HG03354 (cell line): ENCODE results near the gene PRKN.
"Not testable (repeated sequence)": the region's sequence is repeated elsewhere in the genome, so short reads cannot be mapped to it uniquely, and the experiment has no call there.

Experiments
- ATAC-seq: cut with Tn5 transposase; IDR thresholded peaks from one replicate; pipeline ENCODE4 v1.9.1; 2021; ENCODE audit warnings: mild to moderate bottlenecking; ENCODE audit not compliant: unreplicated experiment, poor library complexity, severe bottlenecking

The PRKN gene

DNA sequence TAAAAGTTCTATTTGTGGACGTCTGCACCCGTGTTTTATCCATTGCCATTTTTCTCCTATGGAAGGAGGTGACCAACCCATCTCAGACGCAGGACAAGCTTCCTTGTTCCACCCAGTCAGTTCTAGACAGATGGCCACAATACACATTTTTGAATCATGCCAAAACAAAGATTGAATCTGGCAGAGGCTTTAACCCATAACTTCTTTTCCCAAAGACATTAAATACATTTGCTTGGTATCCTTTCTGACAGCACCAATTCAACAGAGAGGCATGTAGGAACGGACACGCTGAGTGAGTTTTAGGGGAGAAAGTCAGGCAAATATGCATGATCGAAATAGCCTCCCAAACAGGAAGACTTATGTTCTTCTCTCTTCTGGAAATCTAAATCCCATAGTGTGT, 901.1 kb downstream of the PRKN start:
- no peak for ATAC-seq

DNA sequence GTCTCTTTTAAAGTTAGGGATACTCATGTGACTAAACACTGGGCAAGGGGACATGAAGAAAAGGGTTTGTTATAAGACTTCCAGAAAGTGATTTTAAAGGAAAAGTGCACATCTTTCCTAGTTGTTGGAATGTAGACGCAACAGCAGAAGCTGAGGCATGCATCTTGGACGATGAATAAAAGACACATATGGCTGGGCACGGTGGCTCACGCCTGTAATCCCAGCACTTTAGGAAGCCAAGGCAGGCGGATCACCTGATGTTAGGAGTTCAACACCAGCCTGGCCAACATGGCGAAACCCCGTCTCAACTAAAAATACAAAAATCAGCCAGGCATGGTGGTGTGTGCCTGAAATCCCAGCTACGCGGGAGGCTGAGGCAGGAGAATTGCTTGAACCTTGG, 905.4 kb downstream of the PRKN start:
- not testable (repeated sequence) for ATAC-seq

DNA sequence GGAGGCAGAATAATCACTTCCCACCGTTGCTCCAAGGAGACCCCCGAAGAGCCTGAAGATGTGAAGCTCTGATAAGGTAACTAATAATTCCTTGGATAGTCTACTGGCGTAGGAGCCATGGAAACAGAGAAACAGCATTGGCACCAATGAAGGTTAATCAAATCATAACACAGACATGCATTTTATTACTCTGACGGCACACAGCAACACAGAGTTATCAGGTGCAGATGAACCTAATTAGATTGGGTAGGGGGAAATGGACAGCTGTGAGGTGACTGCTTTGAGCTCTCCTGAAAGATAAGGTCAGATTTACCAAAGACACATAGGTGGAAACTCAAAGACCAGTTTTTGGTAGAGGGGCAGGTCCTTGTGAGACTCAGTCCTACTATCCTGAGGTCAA, 909.7 kb downstream of the PRKN start:
- no peak for ATAC-seq

DNA sequence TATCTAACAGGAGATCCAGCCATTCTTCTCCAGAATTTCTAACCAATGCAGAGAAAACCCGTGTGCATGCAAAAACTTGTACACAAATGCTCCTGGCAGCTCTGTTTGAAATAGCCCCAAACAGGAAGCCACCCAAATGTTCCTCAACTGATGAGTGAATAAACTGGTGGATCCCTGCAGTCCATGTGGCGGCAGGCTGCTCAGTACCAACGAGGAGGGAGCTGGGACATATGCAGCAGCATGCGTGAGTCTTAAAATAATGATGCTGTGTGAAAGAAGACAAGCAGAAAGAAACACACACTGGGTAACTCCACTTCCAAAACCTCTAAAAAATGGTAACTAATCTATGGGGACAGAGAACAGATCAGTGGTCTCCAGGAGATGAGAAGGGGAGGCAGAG, 911.6 kb downstream of the PRKN start:
- ATAC-seq: no peak

DNA sequence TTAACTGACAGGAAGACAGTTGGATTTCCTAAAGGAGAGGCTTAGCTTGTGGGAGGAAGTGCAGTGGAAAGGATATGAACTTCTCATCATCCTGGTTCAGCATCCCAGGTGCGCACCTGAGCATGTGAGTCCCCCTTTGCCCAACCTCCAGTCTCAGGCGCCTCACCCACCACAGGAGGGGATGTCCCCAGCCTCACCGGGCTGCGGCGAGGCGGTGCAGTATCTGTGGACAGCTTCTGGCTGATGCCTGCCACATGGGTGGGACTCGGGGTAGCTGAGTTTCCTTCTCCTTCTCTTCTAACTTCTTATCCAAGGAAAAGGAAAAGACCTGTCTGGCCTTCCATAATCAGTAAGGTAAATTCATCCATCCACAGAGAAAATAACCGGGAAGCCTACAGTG, 914.4 kb downstream of the PRKN start:
- no peak for ATAC-seq

DNA sequence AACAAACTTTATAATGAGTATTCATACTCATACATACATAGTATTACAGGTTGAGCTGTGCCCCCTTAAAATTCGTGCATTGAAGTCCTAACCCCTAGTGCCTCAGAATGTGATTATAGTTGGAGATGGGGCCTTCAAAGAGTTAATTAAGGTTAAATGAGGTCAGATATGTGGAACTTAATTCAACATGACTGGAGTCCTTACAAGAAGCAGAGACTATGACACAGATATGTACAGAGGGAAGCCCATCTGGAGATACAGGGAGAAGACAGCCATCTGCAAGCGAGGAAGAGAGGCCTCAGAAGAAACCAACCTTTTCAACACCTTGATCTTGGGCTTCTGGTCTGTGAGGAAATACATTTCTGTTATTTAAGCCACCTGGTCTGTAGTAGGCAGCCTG, 917.6 kb downstream of the PRKN start:
- ATAC-seq: no peak

DNA sequence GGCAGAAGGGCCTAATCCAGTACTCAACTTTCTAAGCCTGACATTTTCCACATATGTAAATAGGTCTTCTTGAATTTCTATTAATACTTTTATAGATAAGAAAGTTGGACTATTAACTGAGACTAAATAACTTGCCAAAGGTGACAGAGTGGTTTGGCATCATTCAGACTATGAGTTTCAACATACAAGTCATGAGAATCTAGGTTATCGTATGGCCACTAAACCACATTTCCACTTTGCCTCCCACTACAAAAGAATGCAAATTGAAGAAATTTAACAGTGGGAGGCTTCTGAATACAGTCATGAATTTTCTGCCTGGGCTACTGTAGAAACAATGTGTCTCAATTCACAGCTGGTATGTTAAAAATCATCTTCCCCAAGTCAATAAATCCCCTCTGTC, 922.7 kb downstream of the PRKN start:
- no peak for ATAC-seq

DNA sequence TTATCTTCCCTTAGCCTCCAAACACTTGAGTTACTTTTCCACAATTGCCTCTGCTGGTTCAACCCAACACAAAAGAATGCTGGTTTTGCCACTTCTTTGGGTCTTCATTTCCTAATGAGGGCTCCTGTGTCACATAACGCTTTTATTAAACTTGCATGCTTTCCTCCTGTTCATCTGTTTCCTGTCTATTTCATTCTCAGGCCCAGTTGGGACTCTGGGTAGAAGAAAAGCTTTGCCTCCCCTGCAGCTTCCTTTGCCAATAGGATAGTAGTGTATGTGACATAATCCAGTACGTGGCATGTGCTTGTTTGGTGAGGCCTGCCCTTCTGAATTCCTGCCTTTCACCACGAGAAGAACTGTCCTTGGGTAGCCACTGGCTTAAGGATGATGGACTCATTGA, 924.4 kb downstream of the PRKN start:
- no peak for ATAC-seq

DNA sequence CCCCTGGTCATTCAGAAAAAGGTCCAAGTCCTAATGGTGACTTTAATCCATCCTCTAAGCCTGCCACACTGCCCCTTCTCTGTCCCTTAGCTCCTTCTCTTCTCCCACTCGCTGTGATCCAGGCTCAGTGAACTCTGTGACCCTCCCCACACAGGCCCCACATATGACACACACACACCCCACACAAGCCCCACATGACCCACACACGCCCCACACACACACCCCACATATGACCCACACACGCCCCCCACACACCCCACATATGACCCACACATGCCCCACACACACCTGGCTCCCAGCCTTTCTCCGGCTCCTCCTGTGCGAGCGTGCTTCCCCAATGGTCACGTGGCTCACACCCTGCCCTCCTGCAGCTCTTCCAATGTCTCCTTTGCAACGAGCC, 925.3 kb downstream of the PRKN start:
- no peak for ATAC-seq

DNA sequence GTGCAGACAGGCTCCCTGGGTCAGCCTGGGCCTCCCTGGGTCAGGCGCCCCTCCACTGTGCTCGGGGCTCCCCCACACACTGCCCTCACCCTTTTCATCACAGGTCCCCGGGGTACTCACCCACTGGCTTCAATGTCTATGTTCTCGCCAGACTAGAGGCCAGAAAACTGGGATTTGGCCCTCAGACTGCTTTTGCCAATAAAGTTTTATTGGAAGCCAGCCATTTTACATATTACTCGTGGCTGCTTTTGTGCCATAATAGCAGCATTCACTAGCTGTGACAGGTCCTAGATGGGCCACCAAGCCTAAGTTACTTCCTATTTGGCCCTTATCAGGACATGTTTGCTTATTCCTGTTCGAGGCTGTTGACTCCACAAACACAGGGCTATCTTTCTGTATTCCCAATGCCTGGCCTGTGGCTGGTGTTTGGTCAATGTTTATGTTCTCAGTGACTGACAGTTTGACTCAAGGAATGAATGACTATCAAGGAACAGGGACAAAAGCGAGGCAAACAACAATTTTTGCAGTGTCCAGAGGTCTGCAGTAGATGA, 928.6 kb downstream of the PRKN start:
- no peak for ATAC-seq

DNA sequence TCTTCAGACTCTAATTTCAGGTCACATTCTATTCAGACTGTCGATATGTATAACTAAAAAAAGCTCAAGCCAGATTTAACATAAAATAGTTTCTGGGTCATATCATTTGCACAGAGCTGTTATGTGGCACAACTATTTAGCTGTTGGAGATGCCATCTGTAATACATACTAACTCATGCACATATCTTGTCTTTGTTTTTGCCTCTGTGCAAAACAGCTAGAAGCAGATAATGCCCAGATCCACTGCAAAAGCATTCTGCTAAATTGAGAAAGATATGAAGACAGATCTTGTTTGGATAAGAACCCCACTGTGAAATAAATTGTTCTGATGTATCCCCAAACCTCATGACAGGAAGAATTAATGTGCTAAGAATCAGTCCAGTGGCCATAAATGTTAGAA, 930.9 kb downstream of the PRKN start:
- no peak for ATAC-seq

DNA sequence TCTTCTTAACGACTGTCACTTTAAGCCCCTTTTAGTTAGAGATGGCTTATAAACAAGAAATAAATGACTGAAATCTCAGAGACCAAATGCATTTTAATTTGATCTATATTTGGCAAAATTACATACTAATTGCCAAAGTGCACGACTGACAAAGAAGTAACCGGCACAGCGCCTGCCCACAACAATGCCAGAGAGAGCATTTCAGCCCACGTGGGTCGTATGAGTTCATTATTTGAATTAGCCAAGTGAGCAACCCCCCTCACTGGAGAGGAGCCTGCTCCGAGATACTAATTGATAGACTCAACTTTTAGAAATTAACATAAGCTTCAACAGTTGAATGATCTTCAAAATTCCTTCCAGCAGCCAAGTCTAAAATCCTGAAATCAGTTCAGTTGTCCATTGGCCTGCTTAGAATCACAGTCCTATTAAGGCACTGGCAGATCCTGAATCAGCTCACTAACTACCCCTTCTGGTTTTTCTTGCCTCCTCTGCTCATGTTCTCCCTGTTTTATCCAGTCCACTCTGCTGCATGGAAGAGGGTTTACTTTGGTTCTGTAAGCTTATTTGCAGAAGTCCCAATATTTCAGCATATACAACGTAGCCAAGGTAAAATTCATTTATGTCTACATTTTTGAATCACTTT, 934.6 kb downstream of the PRKN start:
- no peak for ATAC-seq

DNA sequence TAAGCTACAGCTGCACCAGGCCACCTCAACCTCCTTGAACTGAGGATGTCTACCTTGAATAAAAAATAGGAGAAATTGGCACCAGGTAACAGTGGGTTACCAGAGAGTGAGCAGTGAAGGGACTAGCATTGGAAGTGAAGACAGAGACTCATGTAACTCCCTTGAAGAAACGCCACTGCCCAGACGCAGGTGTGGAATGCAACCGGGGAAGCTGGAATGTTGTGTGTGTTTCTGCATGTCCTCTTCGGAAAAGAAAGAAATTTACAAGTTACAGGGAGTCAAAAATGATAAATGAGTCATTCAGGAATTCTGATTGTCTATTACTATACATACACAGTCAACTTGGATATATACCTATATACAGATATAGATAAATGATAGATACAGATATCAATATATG, 939.0 kb downstream of the PRKN start:
- ATAC-seq: no peak

DNA sequence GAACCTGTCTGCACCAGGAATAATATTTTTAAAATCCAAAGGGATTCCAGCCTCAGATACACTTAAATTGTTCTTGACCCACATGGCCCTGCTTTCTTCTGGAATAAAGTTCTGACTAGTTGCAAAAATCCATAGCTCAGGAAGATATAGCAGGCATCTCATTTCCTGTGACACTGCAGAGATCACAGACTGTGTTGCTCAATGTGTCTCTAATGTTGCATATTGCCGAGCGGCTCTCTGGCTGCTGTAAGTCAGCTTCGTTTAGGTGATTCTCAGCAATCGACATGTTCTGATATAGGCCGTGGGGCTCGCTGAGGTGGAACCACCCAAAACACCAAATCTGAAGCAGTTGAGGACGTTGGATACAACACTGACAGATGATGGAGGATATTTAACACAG, 955.4 kb downstream of the PRKN start:
- no peak for ATAC-seq

DNA sequence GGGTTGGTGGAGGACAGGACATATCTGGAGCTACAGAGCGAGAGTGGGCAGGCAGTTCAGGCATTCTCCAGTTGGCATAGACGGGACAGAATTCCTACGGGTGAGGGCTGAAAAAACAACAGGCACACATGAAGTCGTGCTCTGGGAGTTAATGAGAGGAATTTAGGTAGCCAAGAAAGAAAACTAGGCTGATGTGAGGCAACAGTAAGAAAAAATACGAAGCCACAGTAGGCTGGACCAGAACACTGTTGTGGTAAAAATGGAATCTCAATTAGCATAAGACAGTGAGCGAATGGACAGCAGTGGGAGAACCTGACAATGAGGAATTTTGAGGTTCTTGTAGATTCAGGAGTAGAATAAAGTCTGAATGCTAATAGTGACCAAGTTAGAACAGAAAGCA, 965.6 kb downstream of the PRKN start:
- no peak for ATAC-seq

DNA sequence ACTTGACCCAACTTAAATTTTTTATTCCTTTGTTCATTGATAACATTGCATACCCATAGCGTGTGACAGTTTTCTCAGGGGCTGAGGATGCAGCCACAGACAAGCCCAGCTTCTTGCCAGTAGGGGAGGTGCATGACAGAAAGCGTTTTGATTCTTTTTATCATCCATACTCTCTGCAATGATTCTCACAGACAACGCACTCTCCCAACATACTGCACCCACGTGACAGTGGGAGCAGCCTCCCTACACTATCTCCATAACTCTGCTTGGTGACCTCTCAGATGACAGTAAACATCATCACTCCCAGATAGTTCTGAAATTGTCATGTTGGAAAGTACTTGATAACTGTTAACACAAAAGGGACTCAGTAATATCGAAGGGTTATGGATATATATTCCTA, 972.5 kb downstream of the PRKN start:
- ATAC-seq: no peak

DNA sequence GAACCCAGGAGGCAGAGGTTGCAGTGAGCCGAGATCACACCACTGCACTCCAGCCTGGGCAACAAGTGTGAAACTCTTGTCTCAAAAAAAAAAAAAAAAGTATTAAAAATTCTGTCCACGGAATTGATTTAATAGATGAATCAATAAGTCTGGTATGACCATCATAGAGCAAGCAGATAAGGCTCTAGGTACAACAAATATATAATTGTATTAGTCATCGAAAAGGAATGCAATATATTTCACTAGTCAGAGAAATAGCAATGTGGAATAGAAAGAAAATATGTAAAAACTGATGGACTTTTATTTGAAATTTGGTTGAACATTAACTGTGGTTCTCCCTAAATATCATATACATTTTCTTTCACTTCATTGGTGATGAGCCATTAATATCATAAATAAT, 976.9 kb downstream of the PRKN start:
- ATAC-seq: no peak

DNA sequence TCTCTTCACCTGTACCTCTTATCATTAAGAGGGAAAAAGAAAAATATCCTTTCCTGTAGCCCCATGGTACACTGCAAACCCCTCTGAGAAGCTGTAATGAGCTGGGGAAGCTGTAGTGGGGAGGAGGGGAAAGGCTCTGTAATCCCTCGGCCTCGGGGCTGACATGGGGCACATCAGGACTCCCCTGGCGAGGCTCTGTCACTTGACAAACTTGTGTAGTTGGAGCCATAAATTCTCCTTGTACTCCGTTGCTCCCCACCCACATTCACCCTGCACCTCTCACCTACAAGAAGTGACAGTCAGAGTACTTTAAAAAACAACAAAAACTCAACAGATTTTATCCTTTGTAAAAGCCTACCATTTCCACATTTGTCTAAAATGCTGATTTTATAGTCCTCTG, 978.0 kb downstream of the PRKN start:
- ATAC-seq: no peak

DNA sequence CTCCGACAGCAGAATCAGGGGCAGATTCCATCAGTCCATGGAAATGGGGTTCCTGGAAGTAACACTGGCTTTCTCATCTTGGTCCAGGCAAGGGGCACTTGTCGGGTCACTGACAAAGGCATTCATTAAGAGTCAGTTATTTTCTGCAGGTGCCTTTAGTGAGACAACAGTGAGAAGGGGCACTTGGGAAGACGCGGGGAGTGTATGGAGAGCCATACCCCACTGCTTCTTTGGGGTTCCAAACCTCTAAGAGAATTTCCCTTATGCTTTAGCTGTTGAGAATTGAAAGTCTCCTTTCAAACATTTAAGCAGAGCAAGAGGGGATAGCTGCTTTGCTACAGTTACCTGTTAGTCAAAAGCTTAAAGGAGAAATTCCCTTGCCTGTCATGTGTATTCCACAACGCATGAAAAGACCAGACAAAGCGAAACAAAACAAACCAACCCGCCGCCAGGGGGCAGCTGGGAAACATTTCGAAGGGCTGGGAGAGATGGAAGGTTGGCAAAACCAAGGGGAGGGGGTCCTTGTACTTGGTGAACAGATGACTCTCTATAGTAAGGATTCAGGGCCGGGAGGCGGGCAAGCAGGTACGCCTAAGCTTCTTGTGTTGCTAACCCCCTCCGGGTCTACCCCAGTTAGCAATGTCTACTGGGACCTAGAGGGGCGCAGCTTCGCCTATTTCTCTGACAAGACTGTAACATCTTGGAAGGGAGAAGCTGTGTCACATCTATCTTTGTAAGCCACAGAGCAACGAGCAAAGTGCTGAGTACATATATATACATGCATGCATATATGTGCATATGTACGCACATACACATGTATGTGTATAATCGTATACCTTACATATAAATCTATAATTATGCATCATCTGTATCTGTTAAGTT, 978.8 kb downstream of the PRKN start:
- no peak for ATAC-seq

DNA sequence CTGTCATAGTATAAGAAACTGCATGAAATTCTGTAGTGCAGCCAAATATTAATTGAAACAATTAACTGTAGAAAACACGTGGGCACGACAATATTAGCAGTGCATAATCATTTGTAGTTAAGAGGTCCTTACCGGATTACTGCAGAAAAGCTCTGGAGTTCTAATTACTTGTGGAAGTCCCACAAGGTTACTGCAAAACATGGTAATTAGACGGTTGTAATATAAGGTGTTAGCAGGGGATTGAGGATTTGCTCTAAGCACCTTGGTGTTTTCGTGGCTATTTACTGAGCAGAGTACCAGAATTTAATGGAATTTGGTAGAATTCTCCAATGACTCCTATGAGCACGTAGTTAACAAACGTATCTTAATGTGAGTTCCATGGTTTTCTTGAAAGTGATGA, 980.1 kb downstream of the PRKN start:
- no peak for ATAC-seq

DNA sequence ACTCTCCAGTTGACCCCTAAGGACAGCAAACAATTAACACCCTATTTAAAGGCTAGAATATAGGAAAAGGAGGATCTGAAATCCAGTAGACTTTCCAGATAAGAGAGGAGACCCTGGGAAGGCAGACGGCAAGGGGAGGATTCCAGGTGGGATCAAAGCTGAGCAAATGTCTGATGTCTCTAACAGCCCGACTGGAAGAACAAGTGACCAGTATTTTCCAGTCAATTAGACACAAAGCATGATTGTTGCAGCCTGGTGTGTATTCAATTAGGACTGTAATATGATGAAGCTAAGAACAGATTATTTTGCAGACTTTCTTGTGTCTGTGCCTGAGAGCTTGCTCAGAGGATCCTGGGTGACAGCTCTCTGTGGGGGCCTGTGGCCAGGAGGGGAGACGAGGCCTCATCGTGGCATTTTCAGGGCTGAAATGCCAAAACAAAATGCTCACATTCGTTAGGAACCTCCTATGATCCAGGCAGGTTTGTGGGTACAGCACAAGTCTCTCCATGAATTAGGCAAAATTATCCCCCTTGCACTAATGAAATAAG, 981.9 kb downstream of the PRKN start:
- no peak for ATAC-seq
